Breast epithelium (tissue), 3 donors: ENCODE results near the gene TRIM21. TPM values are rescaled to one million over a fixed set of nuclear protein-coding genes. Genes with fewer than 3 reads are reported as not detected.

Experiments used
- total RNA-seq, 3 donors: library from RNA; depleted of rRNA; stranded (reverse); fragments of >200 nt; gene quantifications; one replicate each; pipeline ENCODE4 v1.1.0, GENCODE V29; 2016

Gene TRIM21
- total RNA-seq, 3 donors from 2014 or later: 12.5 to 17.7 (median 14.1) TPM

Other genes starting within 250 kb of the TRIM21 start
- not detected for gene OR52B4, start 25.3 kb downstream of the TRIM21 start, total RNA-seq
- not detected for gene OR52K2, start 55.6 kb upstream of the TRIM21 start, total RNA-seq
- under 1 TPM in 2 of 3 donors, not detected in 1; under 0.01 TPM for gene OR52K1, start 88.9 kb upstream of the TRIM21 start, total RNA-seq
- gene OR52M1, start 151.5 kb upstream of the TRIM21 start, total RNA-seq: not detected
- not detected for gene OR52I2, start 188.0 kb upstream of the TRIM21 start, total RNA-seq
- not detected for gene OR52I1, start 200.3 kb upstream of the TRIM21 start, total RNA-seq
- 10 to 100 TPM; 12.6 to 30.0 (median 19.3) TPM for gene TRIM68, start 214.5 kb upstream of the TRIM21 start, total RNA-seq
- not detected for gene OR51D1, start 243.8 kb upstream of the TRIM21 start, total RNA-seq